GM21529 (cell line): ENCODE measurements around the gene SPOCK1.

Experiments
- ATAC-seq: cut with Tn5 transposase; IDR thresholded peaks from one replicate; pipeline ENCODE4 v1.9.1; 2021; ENCODE audit not compliant: unreplicated experiment

SPOCK1 gene

GRCh38 chr5:137303509-137303908, 195.6 kb downstream of the SPOCK1 start:
- ATAC-seq: no peak

- no peak for ATAC-seq
Measured at GRCh38 chr5:137300411-137301240, 198.5 kb downstream of the SPOCK1 start.

GRCh38 chr5:137296213-137296781, 202.8 kb downstream of the SPOCK1 start:
- ATAC-seq: no peak

GRCh38 chr5:137294604-137295003, 204.5 kb downstream of the SPOCK1 start:
- no peak for ATAC-seq

- ATAC-seq: no peak
Measured at GRCh38 chr5:137292461-137293027, 206.6 kb downstream of the SPOCK1 start.

- ATAC-seq: no peak
Measured at GRCh38 chr5:137291436-137291835, 207.7 kb downstream of the SPOCK1 start.

GRCh38 chr5:137291031-137291430, 208.1 kb downstream of the SPOCK1 start:
- ATAC-seq: no peak

GRCh38 chr5:137290373-137290772, 208.8 kb downstream of the SPOCK1 start:
- ATAC-seq: no peak

GRCh38 chr5:137289856-137290255, 209.3 kb downstream of the SPOCK1 start:
- ATAC-seq: no peak

GRCh38 chr5:137287569-137287968, 211.6 kb downstream of the SPOCK1 start:
- no peak for ATAC-seq

GRCh38 chr5:137286025-137286610, 213.0 kb downstream of the SPOCK1 start:
- no peak for ATAC-seq

GRCh38 chr5:137283801-137284200, 215.3 kb downstream of the SPOCK1 start:
- ATAC-seq: no peak

GRCh38 chr5:137282216-137282615, 216.9 kb downstream of the SPOCK1 start:
- ATAC-seq: no peak

- ATAC-seq: no peak
Measured at GRCh38 chr5:137281201-137281600, 217.9 kb downstream of the SPOCK1 start.

GRCh38 chr5:137280656-137281055, 218.5 kb downstream of the SPOCK1 start:
- no peak for ATAC-seq

GRCh38 chr5:137279521-137280231, 219.4 kb downstream of the SPOCK1 start:
- no peak for ATAC-seq

- no peak for ATAC-seq
Measured at GRCh38 chr5:137278476-137278875, 220.7 kb downstream of the SPOCK1 start.

- ATAC-seq: no peak
Measured at GRCh38 chr5:137275083-137275482, 224.0 kb downstream of the SPOCK1 start.

- ATAC-seq: no peak
Measured at GRCh38 chr5:137273511-137273910, 225.6 kb downstream of the SPOCK1 start.

GRCh38 chr5:137272831-137273230, 226.3 kb downstream of the SPOCK1 start:
- no peak for ATAC-seq

GRCh38 chr5:137269946-137270345, 229.2 kb downstream of the SPOCK1 start:
- no peak for ATAC-seq
